HG03521 (cell line): ENCODE results near the gene TLR5.
"Not testable (repeated sequence)": the region's sequence is repeated elsewhere in the genome, so short reads cannot be mapped to it uniquely, and the experiment has no call there.

Experiments used
- ATAC-seq: cut with Tn5 transposase; IDR thresholded peaks from one replicate; pipeline ENCODE4 v1.9.1; 2021; ENCODE audit warnings: mild to moderate bottlenecking, moderate library complexity; ENCODE audit not compliant: unreplicated experiment

TLR5 gene, protein sequence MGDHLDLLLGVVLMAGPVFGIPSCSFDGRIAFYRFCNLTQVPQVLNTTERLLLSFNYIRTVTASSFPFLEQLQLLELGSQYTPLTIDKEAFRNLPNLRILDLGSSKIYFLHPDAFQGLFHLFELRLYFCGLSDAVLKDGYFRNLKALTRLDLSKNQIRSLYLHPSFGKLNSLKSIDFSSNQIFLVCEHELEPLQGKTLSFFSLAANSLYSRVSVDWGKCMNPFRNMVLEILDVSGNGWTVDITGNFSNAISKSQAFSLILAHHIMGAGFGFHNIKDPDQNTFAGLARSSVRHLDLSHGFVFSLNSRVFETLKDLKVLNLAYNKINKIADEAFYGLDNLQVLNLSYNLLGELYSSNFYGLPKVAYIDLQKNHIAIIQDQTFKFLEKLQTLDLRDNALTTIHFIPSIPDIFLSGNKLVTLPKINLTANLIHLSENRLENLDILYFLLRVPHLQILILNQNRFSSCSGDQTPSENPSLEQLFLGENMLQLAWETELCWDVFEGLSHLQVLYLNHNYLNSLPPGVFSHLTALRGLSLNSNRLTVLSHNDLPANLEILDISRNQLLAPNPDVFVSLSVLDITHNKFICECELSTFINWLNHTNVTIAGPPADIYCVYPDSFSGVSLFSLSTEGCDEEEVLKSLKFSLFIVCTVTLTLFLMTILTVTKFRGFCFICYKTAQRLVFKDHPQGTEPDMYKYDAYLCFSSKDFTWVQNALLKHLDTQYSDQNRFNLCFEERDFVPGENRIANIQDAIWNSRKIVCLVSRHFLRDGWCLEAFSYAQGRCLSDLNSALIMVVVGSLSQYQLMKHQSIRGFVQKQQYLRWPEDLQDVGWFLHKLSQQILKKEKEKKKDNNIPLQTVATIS

GRCh38 chr1:223142795-223143536 is at the start of gene TLR5:
Gene TLR5, minus strand, starts transcription at chr1:223143248. Its CDS starts 30,217 bp downstream, at chr1:223113031.
- peak; percentile 88 for ATAC-seq

- peak; percentile 68 for ATAC-seq
Observed at GRCh38 chr1:223189903-223190724, 47.1 kb upstream of the TLR5 start.

DNA sequence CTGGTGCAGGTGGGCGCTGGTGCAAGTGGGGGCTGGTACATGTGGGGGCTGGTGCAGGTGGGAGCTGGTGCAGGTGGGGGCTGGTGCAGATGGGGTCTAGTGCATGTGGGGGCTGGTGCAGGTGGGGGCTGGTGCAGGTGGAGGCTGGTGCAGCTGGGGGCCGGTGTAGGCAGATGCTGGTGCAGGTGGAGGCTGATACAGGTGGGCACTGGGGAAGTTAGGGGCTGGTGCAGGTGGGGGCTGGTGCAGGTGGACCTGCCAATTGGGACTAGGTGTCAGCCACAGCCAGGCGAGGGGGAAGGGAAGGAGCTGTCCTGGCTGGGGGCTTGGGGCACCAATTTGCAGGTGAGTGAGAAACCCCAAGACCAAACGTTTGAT is 46.5 kb upstream of the TLR5 start:
- no peak for ATAC-seq

DNA sequence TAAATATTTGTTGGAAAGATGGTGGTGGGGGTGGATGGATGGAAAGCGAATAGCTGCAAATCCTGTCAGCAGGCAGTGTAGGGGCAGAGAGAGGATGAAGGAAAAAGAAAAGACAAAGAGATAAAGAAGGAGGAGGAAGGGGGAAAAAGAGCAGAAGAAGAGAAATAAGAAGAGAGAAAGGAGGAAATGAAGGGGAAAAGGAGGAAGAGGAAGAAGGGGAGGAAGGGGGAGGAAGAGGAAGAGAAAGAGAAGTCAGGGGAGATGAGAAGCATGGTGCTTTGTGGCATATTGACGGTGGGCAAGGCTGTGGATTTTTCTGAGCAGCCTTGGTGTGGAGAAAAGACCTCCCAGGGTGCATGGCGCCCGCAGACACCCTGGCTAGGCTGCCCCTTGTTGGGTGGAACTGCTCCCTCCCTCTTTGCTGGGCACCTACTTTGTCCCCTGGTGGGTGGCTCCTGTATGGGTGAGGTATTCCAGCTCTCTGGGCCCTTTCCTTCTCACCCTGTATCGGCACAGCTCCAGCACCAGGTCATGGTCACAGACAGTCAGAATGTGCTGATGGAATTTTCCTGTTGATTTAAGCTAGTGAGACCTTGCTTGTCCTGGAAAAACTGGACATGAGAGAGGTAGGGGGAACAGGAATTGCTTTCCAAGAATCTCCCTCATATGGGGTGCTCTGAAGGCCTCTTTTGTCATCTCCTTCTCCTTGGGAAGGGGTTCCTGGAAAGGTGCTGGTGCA is 45.7 kb upstream of the TLR5 start:
- ATAC-seq, result no peak

GRCh38 chr1:223186800-223187199 is 43.8 kb upstream of the TLR5 start:
- no peak for ATAC-seq

DNA sequence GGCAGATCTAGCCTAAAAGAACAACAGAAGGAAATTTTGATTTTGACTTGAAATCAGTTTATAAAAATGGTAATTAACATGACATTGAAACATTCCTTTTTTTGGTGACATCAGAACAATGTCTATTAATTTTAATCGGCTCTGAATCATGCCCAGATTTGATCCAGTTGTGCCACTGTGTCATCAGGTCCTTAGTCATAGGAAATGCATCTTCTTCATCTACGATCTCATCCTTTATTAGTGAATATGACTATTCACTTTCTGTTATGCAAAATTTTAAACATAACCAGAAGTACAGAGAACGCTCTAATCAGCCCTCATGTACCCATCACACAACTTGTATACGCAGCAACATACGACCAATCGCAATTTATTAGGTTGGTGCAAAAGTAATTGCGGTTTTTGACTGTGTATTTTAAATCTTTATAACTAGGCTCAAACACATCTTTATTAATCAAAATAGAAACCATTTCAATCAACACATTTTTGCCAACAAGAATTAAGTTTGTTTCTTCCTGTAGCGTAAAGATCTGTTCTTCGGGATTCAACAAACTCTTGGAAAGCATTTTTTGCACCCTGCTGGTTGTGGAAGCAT is 40.3 kb upstream of the TLR5 start:
- ATAC-seq, result no peak

GRCh38 chr1:223180731-223181321 is 37.8 kb upstream of the TLR5 start:
- ATAC-seq, result no peak

GRCh38 chr1:223179786-223180185 is 36.7 kb upstream of the TLR5 start:
- no peak for ATAC-seq

- ATAC-seq, result no peak
Observed at GRCh38 chr1:223179280-223179679, 36.2 kb upstream of the TLR5 start.

GRCh38 chr1:223177681-223178080 is 34.6 kb upstream of the TLR5 start:
- no peak for ATAC-seq

- no peak for ATAC-seq
Observed at GRCh38 chr1:223176437-223176836, 33.4 kb upstream of the TLR5 start.

GRCh38 chr1:223175633-223176032 is 32.6 kb upstream of the TLR5 start:
- no peak for ATAC-seq

GRCh38 chr1:223175032-223175431 is 32.0 kb upstream of the TLR5 start:
- no peak for ATAC-seq

GRCh38 chr1:223169458-223169857 is 26.4 kb upstream of the TLR5 start:
- ATAC-seq, result not testable (repeated sequence)

DNA sequence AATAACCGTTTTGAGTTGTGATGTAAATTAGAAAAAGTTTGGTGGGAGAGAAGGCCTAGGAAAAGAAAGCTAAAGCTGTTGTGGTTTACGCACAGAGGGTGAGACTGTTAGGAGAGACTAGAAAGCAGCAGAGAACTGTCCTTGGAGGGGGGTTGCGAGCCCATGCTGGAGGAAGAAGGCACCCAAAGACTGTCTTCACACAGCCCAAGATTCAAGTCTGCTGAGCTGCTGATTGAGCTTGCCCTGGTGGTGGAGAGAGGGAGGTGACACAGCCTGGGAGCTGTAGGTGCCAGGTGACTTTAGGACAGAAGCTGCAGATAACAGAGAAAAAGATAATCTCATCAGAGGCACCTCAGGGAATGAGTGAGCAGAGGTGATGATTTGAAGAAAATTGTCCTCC is 18.3 kb upstream of the TLR5 start:
- no peak for ATAC-seq

GRCh38 chr1:223156343-223156742 is 13.3 kb upstream of the TLR5 start:
- ATAC-seq, result no peak

- ATAC-seq, result no peak
Observed at GRCh38 chr1:223155153-223155552, 12.1 kb upstream of the TLR5 start.

- ATAC-seq, result no peak
Observed at GRCh38 chr1:223153177-223154119, 10.4 kb upstream of the TLR5 start.
